Measurements from ENCODE around the gene MVB12B. TPM values are rescaled to one million over a fixed set of nuclear protein-coding genes. Genes with fewer than 3 reads are reported as not detected.

The MVB12B gene
- total and polyA plus RNA-seq, 2 of the 13 experiments (the other 11 are each of a cell fraction or from before 2014, with no cell fraction given) = 12.1 to 30.1 TPM

DNA sequence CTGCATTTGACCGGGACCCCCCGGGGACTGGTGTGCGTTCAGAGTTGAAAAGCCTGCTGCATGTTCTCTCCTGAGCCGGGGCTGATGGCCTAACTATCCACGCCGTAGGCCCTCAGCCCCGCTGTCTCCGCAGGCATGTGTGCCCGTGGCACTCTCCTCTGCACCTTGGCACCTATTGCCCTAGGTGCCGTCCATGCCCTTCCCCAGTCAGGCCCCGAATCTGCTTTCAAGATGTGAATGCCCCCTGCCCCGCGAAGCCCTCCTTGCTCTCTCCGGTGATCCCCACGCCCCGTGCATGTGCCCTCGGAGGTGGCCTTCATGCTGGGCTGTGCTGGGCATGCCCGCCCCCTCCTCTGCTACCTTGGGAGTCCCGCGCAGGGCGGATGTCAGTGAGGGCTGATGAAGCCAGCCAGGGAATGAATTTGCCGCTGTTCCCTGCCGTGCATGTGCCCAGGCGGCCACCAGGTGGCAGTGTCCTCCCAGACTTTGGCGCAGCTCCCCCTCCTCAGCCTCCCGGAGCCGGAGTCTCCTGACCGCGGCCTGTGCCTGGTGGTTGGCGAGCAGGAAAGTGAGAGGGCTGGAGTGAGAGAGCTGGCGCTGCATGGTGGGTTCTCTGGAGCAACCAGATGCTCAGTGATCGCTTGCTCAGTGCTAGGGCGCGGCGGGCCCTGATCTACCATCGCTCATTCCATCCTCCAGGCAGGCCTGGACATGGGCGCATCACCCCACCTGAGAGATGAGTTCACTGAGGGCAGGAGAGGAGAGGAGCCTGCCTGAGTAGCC is 174.2 kb downstream of the MVB12B start (continued):
- TF ChIP-seq RBM22 (optimal IDR thresholded peaks at IDR 0.05; ENCODE audit: low read length) (peak; percentile 81), POLR2AphosphoS5 (IDR thresholded peaks at IDR 0.05; ENCODE audit: low read depth, low read length) (no peak), EEA1 (CRISPR knock-in tag; IDR thresholded peaks at IDR 0.05; ENCODE audit: borderline replicate concordance) (0 out of 2 replicates have a peak, but pooled peaks have one; percentile 40), HES4 (CRISPR knock-in tag; IDR thresholded peaks at IDR 0.05; ENCODE audit: borderline replicate concordance) (no peak), IKZF1 (IDR thresholded peaks at IDR 0.05) (no peak), TEAD3 (CRISPR knock-in tag; optimal IDR thresholded peaks at IDR 0.05; ENCODE audit: borderline replicate concordance) (peak; percentile 58), GABPB1 (CRISPR knock-in tag; IDR thresholded peaks at IDR 0.05) (peak; percentile 57; the same call in 1 of the 2 replicates), NAIF1 (CRISPR knock-in tag; IDR thresholded peaks at IDR 0.05; ENCODE audit: borderline replicate concordance) (no peak), CHD4 (IDR thresholded peaks at IDR 0.05; ENCODE audit: borderline replicate concordance, low read length) (no peak), HDAC2 (CRISPR knock-in tag; IDR thresholded peaks at IDR 0.05) (peak; percentile 18; the same call in 1 of the 2 replicates), ZNF563 (CRISPR knock-in tag; IDR thresholded peaks at IDR 0.05) (0 out of 2 replicates have a peak, but pooled peaks have one; percentile 16), ZBTB38 (CRISPR knock-in tag; IDR thresholded peaks at IDR 0.05) (0 out of 2 replicates have a peak, but pooled peaks have one; percentile 56), PHF5A (CRISPR knock-in tag; IDR thresholded peaks at IDR 0.05; ENCODE audit: low read depth, unreplicated experiment) (peak; percentile 44), REL (CRISPR knock-in tag; conservative IDR thresholded peaks at IDR 0.05) (0 out of 2 replicates have a peak, but pooled peaks have one; percentile 33), ZNF230 (CRISPR knock-in tag; IDR thresholded peaks at IDR 0.05) (0 out of 2 replicates have a peak, but pooled peaks have one; percentile 46), MYC (CRISPR knock-in tag; IDR thresholded peaks at IDR 0.05; ENCODE audit: borderline replicate concordance) (peak; percentile 65; the same call in 1 of the 2 replicates), SKI (IDR thresholded peaks at IDR 0.05; ENCODE audit: partially characterized antibody) (no peak), KDM2A (CRISPR knock-in tag; IDR thresholded peaks at IDR 0.05; ENCODE audit: borderline replicate concordance, low read depth) (peak; percentile 75), ZNF337 (CRISPR knock-in tag; IDR thresholded peaks at IDR 0.05; ENCODE audit: borderline replicate concordance, low read depth) (no peak), CBX5 (CRISPR knock-in tag; IDR thresholded peaks at IDR 0.05; ENCODE audit: borderline replicate concordance) (peak; percentile 40; the same call in 1 of the 2 replicates), HNF4G (IDR thresholded peaks at IDR 0.05; ENCODE audit: borderline replicate concordance, low read depth, low read length) (no peak), HNF4G (CRISPR knock-in tag; IDR thresholded peaks at IDR 0.05; ENCODE audit: borderline replicate concordance, low read depth) (no peak)
- TF ChIP-seq, protein P1, sequence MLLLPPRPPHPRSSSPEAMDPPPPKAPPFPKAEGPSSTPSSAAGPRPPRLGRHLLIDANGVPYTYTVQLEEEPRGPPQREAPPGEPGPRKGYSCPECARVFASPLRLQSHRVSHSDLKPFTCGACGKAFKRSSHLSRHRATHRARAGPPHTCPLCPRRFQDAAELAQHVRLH (CRISPR knock-in tag; IDR thresholded peaks at IDR 0.05; ENCODE audit: borderline replicate concordance, low read depth) = peak; percentile 36; the same call in 1 of the 2 replicates
- TF ChIP-seq, protein P2, sequence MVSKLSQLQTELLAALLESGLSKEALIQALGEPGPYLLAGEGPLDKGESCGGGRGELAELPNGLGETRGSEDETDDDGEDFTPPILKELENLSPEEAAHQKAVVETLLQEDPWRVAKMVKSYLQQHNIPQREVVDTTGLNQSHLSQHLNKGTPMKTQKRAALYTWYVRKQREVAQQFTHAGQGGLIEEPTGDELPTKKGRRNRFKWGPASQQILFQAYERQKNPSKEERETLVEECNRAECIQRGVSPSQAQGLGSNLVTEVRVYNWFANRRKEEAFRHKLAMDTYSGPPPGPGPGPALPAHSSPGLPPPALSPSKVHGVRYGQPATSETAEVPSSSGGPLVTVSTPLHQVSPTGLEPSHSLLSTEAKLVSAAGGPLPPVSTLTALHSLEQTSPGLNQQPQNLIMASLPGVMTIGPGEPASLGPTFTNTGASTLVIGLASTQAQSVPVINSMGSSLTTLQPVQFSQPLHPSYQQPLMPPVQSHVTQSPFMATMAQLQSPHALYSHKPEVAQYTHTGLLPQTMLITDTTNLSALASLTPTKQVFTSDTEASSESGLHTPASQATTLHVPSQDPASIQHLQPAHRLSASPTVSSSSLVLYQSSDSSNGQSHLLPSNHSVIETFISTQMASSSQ (IDR thresholded peaks at IDR 0.05; ENCODE audit: low read depth) = no peak
- TF ChIP-seq, protein P2 (CRISPR knock-in tag; IDR thresholded peaks at IDR 0.05; ENCODE audit: borderline replicate concordance) = no peak
- TF ChIP-seq, protein P3, sequence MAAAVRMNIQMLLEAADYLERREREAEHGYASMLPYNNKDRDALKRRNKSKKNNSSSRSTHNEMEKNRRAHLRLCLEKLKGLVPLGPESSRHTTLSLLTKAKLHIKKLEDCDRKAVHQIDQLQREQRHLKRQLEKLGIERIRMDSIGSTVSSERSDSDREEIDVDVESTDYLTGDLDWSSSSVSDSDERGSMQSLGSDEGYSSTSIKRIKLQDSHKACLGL (CRISPR knock-in tag; IDR thresholded peaks at IDR 0.05) = no peak; the same call in 1 of the 2 replicates
